ENCODE data around the gene SPTBN5.

SPTBN5 gene

DNA sequence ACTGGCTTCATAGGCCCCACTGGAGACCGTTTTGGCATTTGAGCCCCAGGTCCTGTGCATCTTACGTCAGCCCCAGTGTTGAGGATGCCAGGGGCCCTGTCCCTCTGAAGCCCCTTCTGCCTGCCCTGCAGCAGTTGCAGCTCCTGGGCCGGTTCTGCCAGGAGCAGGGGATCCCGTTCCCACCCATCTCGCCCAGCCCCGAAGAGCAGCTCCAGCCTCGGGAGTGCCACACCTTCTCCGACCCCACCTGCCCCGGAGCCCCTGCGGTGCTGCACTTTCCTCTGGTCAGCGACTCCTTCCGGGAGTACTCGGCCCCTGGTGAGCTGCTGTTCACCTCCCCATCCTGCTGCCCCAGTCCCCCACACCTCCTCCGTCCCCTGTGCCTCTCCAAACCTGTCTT, 46.6 kb downstream of the SPTBN5 start:
- no peak for DNase-seq (ENCODE audit: extremely low read depth, low read depth)
- no peak overlapping the region for H3K4me3 ChIP-seq (replicated peaks; ENCODE audit: low read depth, low read length)
- TF ChIP-seq CTCF (IDR thresholded peaks at IDR 0.05; ENCODE audit: low read depth, low read length, missing control alignments) = no peak

- TF ChIP-seq CTCF (IDR thresholded peaks at IDR 0.05; ENCODE audit: low read depth, low read length, missing control alignments) = no peak
- no peak for DNase-seq (ENCODE audit: extremely low read depth, low read depth)
- H3K4me3 ChIP-seq (replicated peaks; ENCODE audit: low read depth, low read length) = no peak overlapping the region
These were observed 49.0 kb downstream of the SPTBN5 start for GRCh38 chr15:41844814-41845213.

DNA sequence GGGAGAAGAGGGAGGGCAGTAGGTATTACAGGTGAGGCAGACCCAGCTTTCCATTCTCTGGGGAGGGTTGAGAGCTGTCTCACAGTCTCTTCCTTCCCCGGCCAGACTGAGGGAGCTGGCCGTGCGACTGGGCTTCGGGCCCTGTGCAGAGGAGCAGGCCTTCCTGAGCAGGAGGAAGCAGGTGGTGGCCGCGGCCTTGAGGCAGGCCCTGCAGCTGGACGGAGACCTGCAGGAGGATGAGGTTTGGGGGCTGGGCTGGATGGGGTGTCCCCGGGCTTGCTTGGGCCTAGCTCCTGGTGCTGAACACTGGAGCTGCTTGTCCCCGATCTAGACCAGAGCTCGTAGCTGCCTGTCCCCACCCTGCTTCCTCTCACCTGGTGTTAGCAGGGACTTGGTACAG, 50.3 kb downstream of the SPTBN5 start:
- H3K4me3 ChIP-seq (replicated peaks; ENCODE audit: low read depth, low read length) = no peak overlapping the region
- DNase-seq (ENCODE audit: extremely low read depth, low read depth) = no peak
- TF ChIP-seq CTCF (IDR thresholded peaks at IDR 0.05; ENCODE audit: low read depth, low read length, missing control alignments) = no peak

DNA sequence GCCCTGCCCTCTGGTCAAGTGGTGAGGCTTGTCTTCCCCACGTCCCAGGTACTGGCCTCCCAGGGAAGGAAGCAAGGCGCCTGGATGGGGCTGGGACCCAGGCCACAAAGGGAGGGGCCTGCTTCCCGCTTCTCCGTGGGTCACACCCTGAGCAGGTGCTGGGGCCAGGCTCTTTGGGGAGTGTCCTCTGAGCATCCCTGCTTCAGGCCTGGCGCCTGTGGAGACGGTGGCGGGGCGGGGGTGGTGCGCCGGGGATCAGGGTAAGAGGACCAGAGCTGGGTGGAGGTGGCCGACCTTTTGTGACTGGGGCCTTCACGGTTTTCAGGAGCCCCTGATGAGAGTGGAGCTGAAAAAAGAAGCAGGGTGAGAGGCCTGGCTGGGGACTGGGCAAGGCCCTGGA, 51.6 kb downstream of the SPTBN5 start:
- no peak for DNase-seq (ENCODE audit: extremely low read depth, low read depth)
- no peak overlapping the region for H3K4me3 ChIP-seq (replicated peaks; ENCODE audit: low read depth, low read length)
- TF ChIP-seq CTCF (IDR thresholded peaks at IDR 0.05; ENCODE audit: low read depth, low read length, missing control alignments) = no peak

DNA sequence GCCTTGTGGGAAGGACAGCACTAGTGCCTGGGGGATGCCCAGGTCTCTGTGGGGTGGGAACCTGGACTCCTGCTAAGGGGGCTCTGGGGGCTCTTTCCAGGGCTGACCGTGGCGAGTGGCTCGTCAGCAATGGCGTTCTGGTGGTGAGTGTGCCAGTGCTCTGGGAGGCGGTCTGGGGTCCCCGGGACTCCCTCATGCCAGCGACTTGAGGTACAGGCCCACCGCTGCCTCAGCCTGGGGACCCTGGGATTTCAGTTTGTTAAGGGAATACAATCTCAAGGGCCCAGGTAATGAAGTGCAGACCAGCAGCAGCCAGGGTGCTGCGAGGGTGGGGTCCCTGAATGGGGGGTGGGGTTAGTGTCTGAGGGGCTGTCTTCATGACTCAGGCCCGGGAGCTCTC, 52.7 kb downstream of the SPTBN5 start:
- no peak for TF ChIP-seq CTCF (IDR thresholded peaks at IDR 0.05; ENCODE audit: low read depth, low read length, missing control alignments)
- H3K4me3 ChIP-seq (replicated peaks; ENCODE audit: low read depth, low read length) = no peak overlapping the region
- DNase-seq (ENCODE audit: extremely low read depth, low read depth) = no peak

DNA sequence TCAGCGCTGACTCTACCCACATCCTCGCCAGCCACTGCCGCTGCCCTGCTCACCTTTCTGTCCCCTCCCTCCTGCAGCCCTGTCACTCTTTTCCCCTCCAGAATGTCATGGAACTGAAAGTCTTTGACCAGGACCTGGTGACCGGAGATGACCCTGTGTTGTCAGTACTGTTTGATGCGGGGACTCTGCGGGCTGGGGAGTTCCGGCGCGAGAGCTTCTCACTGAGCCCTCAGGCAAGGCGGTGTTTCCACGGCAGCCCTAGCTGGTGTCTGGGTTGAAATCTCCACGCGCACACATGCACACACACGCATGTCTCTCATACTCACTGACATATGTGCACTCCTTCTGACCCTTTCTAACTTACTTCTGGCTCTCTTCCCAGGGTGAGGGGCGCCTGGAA, 53.2 kb downstream of the SPTBN5 start:
- no peak overlapping the region for H3K4me3 ChIP-seq (replicated peaks; ENCODE audit: low read depth, low read length)
- no peak for TF ChIP-seq CTCF (IDR thresholded peaks at IDR 0.05; ENCODE audit: low read depth, low read length, missing control alignments)
- no peak for DNase-seq (ENCODE audit: extremely low read depth, low read depth)

GRCh38 chr15:41839781-41840491, 53.9 kb downstream of the SPTBN5 start:
- no peak for DNase-seq (ENCODE audit: extremely low read depth, low read depth)
- no peak overlapping the region for H3K4me3 ChIP-seq (replicated peaks; ENCODE audit: low read depth, low read length)
- TF ChIP-seq CTCF (IDR thresholded peaks at IDR 0.05; ENCODE audit: low read depth, low read length, missing control alignments) = no peak
